HUES64 (cell line): ENCODE data around the gene TLR1.

ENCODE experiments used
- H3K27ac ChIP-seq: 2 replicates; pipeline ENCODE4 v1.7.0; 2013; ENCODE audit warnings: low read depth, low read length, inconsistent platforms
- H3K27me3 ChIP-seq: 2 replicates; pipeline ENCODE4 v1.6.1; 2013; ENCODE audit warnings: mild to moderate bottlenecking, low read length; ENCODE audit not compliant: insufficient read depth
- H3K36me3 ChIP-seq: 2 replicates; pipeline ENCODE4 v1.6.1; 2013; ENCODE audit warnings: mild to moderate bottlenecking, low read length; ENCODE audit not compliant: insufficient read depth
- H3K4me1 ChIP-seq: 2 replicates; pipeline ENCODE4 v1.6.1; 2013; ENCODE audit warnings: mild to moderate bottlenecking, low read length, moderate library complexity; ENCODE audit not compliant: insufficient read depth
- H3K4me3 ChIP-seq: 2 replicates; pipeline ENCODE4 v1.5.1; 2013; ENCODE audit warnings: mild to moderate bottlenecking, low read length, moderate library complexity
- H3K9ac ChIP-seq: 2 replicates; pipeline ENCODE4 v1.6.1; 2013; ENCODE audit warnings: mild to moderate bottlenecking, low read depth, low read length
- H3K9me3 ChIP-seq: 2 replicates; pipeline ENCODE4 v1.6.1; 2013; ENCODE audit warnings: low read depth, low read length; ENCODE audit not compliant: insufficient read depth
- WGBS: fragments of 150-250, 120-280 bp; methylation state at CpG from one replicate; pipeline ENCODE4 v1.1.7; 2013; ENCODE audit warnings: missing lambda C conversion rate; 5-methylcytosine and 5-hydroxymethylcytosine counted together

Gene TLR1

DNA sequence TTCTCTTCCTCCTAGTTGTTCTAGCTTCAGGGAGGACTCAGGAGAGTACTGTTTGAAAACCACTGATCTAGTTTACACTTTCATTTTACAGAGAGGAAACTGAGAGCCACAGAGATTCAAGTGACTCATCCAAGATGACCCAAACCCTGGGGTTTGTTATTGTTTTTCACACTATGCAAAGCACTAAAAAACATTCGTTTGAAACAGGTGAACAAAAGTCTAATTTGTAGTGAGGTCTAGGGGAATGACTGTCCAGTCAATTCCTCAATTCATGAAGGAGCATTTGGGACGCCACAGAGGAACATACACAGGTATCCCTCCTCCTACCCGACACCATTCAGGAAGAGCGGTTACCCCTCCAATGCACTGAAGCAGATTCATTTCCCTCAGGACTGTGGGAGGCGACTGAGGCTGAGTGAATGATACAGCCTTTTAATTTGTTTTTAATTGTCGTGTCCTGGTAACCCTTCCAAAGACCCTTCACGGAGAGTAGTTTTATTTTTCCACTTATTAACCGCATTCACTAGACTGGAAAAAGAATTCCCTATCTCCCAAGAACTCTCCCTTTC is 52.1 kb downstream of the TLR1 start:
- WGBS: 53% methylated on average over 7 of the region's 8 CpGs
- no peak overlapping the region for H3K9ac ChIP-seq
- no peak overlapping the region for H3K27ac ChIP-seq
- no peaks in the 10 kb centered on the region for H3K36me3 ChIP-seq
- H3K27me3 ChIP-seq: no peaks in the 10 kb centered on the region
- H3K9me3 ChIP-seq: peaks cover 7% of the 10 kb centered on the region; the same call in 1 of the 2 replicates
- peaks cover 16% of the 10 kb centered on the region for H3K4me1 ChIP-seq
- peak overlapping the region; percentile 15; the same call in 1 of the 2 replicates for H3K4me3 ChIP-seq

DNA sequence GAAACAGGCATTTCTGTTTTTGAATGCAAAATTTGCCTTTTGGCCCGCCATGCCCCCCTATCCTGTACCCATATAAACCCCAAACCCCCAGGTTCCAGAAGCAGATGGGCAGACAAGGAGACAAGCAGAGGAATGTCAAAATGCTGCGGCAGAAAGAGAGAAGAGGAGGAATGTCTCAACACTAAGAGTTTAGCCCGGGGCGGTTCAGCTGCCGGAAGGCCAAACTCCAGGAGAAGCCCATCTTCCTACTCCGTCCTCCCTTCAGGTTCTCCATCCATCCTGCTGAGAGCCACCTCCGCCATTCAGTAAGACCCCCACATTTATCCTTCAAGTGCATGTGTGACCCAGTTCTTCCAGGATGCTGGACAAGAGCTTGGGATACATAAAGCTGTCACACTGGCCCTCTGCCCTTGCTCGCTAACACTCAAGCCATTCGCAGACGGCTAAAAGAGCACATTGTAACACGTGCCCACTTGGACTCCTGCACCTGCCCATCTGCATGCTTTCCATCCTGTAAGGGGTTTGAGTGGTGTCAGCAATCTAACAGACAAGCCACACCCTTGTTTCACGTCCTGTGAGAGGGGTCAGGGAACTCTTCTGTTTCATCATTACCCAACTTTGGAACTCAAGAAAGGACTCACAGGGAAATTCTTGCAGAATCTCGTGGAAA is 53.1 kb downstream of the TLR1 start:
- Histone ChIP-seq H3K9me3 (peaks cover 10% of the 10 kb centered on the region; the same call in 1 of the 2 replicates), H3K9ac (no peak overlapping the region), H3K4me1 (peaks cover 16% of the 10 kb centered on the region), H3K36me3 (no peaks in the 10 kb centered on the region), H3K27ac (no peak overlapping the region), H3K27me3 (no peaks in the 10 kb centered on the region), H3K4me3 (no peak overlapping the region)
- 94% methylated on average over 13 of the region's 13 CpGs for WGBS

DNA sequence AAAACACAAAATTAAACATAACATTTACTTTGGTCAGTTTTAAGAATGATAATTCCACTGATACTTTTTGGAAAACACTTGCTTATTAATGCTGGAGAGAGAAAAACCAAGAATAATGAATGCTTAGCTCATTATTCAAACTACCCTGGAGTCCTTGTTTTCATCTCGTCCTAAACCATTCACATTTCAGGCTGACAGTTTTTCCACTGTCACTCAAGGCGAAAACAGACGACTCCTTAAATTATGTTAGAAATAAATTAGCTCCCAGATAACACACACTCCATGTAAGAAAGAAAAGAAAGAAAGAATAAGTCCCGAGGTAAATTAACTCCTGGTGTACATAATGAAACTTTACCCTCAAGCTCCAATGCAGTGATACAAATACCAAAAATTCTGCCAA is 55.3 kb downstream of the TLR1 start:
- Histone ChIP-seq H3K36me3 (no peaks in the 10 kb centered on the region), H3K4me1 (peaks cover 16% of the 10 kb centered on the region), H3K9me3 (peaks cover 10% of the 10 kb centered on the region; the same call in 1 of the 2 replicates), H3K4me3 (no peak overlapping the region), H3K27me3 (no peaks in the 10 kb centered on the region), H3K27ac (no peak overlapping the region), H3K9ac (no peak overlapping the region)
- 67% methylated on average over 1 of the region's 4 CpGs for WGBS

DNA sequence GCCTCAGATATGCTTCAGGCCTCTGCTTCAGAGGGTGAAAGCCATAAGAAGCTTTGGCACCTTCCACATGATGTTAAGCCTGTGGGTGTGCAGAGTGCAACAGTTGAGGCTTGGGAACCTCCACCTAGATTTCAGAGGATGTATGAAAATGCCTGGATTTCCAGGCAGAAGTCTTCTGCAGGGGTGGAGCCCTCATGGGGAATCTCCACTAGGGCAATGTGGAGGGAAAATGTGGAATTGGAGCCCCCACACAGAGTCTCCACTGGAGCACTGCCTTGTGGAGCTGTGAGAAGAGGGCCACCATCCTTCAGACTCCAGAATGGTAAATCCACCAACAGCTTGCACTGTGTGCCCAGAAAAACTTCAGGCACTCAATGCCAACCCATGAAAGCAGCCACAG is 57.0 kb downstream of the TLR1 start:
- H3K4me3 ChIP-seq: no peak overlapping the region

More for the DNA sequence above, 57.0 kb downstream of the TLR1 start:
- peaks cover 10% of the 10 kb centered on the region; the same call in 1 of the 2 replicates for H3K9me3 ChIP-seq
- no peaks in the 10 kb centered on the region for H3K36me3 ChIP-seq
- no peak overlapping the region for H3K9ac ChIP-seq
- peaks cover 11% of the 10 kb centered on the region for H3K4me1 ChIP-seq
- H3K27ac ChIP-seq: no peak overlapping the region
- H3K27me3 ChIP-seq: no peaks in the 10 kb centered on the region
